ENCODE results near the gene ULK3. TPM values are rescaled to one million over a fixed set of nuclear protein-coding genes. Genes with fewer than 3 reads are reported as not detected.
A peak's percentile ranks its signal among the peaks of the same experiment; 100 is the strongest.

ULK3 gene
- total RNA-seq = 30.9 to 34.8 TPM (median 32.6 TPM) in 3 replicates

GRCh38 chr15:74842581-74843444, at the start of gene ULK3:
Gene ULK3 (minus strand): TSS chr15:74843156. CDS start chr15:74843105, 51 bp downstream.
- Mint-ChIP-seq H3K27me3 (ENCODE audit: low read depth) (no peaks in the 10 kb centered on the region), H3K36me3 (peaks cover 6% of the 10 kb centered on the region), H3K27ac (peak within 1 kb of the TSS; percentile 98), H3K4me3 (peak within 1 kb of the TSS; percentile 94), H3K4me1 (peaks cover 15% of the 10 kb centered on the region), H3K9me3 (no peaks in the 10 kb centered on the region)
- peak; percentile 77 for TF ChIP-seq CTCF (IDR thresholded peaks at IDR 0.05; ENCODE audit: unreplicated experiment)
- peak; percentile 92 to 96 for DNase-seq (ENCODE audit: low spot score in 2 of 2, unreplicated experiment in 2 of 2)

GRCh38 chr15:74892313-74892712, 49.4 kb upstream of the ULK3 start:
- no peaks in the 10 kb centered on the region for H3K9me3 Mint-ChIP-seq
- H3K4me1 Mint-ChIP-seq = peaks cover 17% of the 10 kb centered on the region
- peaks cover 20% of the 10 kb centered on the region for H3K36me3 Mint-ChIP-seq
- no peaks in the 10 kb centered on the region for H3K27me3 Mint-ChIP-seq (ENCODE audit: low read depth)
- H3K27ac Mint-ChIP-seq = no peak overlapping the region
- no peak for DNase-seq (ENCODE audit: low spot score in 2 of 2, unreplicated experiment in 2 of 2)
- TF ChIP-seq CTCF (IDR thresholded peaks at IDR 0.05; ENCODE audit: unreplicated experiment) = no peak
- no peak overlapping the region for H3K4me3 Mint-ChIP-seq

GRCh38 chr15:74891469-74891868, 48.5 kb upstream of the ULK3 start:
- Mint-ChIP-seq H3K27ac (no peak overlapping the region), H3K4me3 (peak overlapping the region; percentile 24), H3K36me3 (peaks cover 20% of the 10 kb centered on the region), H3K9me3 (no peaks in the 10 kb centered on the region), H3K27me3 (ENCODE audit: low read depth) (no peaks in the 10 kb centered on the region), H3K4me1 (peaks cover 17% of the 10 kb centered on the region)
- no peak for TF ChIP-seq CTCF (IDR thresholded peaks at IDR 0.05; ENCODE audit: unreplicated experiment)
- DNase-seq (ENCODE audit: low spot score in 2 of 2, unreplicated experiment in 2 of 2) = no peak

- Mint-ChIP-seq H3K4me3 (peak overlapping the region; percentile 82), H3K36me3 (peaks cover 19% of the 10 kb centered on the region), H3K9me3 (no peaks in the 10 kb centered on the region), H3K27ac (peak overlapping the region; percentile 37), H3K27me3 (ENCODE audit: low read depth) (no peaks in the 10 kb centered on the region), H3K4me1 (peaks cover 17% of the 10 kb centered on the region)
- no peak for TF ChIP-seq CTCF (IDR thresholded peaks at IDR 0.05; ENCODE audit: unreplicated experiment)
- DNase-seq (ENCODE audit: low spot score in 2 of 2, unreplicated experiment in 2 of 2) = no peak
These were observed 47.7 kb upstream of the ULK3 start for GRCh38 chr15:74890665-74890960.

- Mint-ChIP-seq H3K4me1 (peaks cover 17% of the 10 kb centered on the region), H3K36me3 (peaks cover 16% of the 10 kb centered on the region), H3K4me3 (peak within 1 kb of the TSS; percentile 82), H3K27ac (peak within 1 kb of the TSS; percentile 66), H3K9me3 (no peaks in the 10 kb centered on the region), H3K27me3 (ENCODE audit: low read depth) (no peaks in the 10 kb centered on the region)
- DNase-seq (ENCODE audit: low spot score in 2 of 2, unreplicated experiment in 2 of 2) = peak; percentile 57 to 85
- TF ChIP-seq CTCF (IDR thresholded peaks at IDR 0.05; ENCODE audit: unreplicated experiment) = no peak
These were observed 47.1 kb upstream of the ULK3 start, which contains the start of gene MPI for GRCh38 chr15:74889883-74890664. Gene MPI (plus strand): TSS chr15:74890042. CDS start chr15:74890074, 32 bp downstream.

Measured in mesothelial cell of epicardium (in vitro differentiated cells).